Mucosa of stomach (tissue), 1 donor: ENCODE measurements around the gene BBS4.

Experiments
- H3K27me3 ChIP-seq: one replicate; pipeline ENCODE4 v1.7.0; 2013; ENCODE audit warnings: mild to moderate bottlenecking, low read length; ENCODE audit not compliant: control insufficient read depth, insufficient read depth
- H3K36me3 ChIP-seq: one replicate; pipeline ENCODE4 v1.7.0; 2013; ENCODE audit warnings: low read length; ENCODE audit not compliant: control insufficient read depth, insufficient read depth
- H3K4me1 ChIP-seq: one replicate; pipeline ENCODE4 v1.7.0; 2013; ENCODE audit warnings: mild to moderate bottlenecking, low read length; ENCODE audit not compliant: control insufficient read depth, insufficient read depth
- H3K4me3 ChIP-seq: one replicate; pipeline ENCODE4 v1.7.0; 2013; ENCODE audit warnings: low read length
- H3K9ac ChIP-seq: one replicate; pipeline ENCODE4 v1.7.0; 2013; ENCODE audit warnings: mild to moderate bottlenecking, low read length, moderate library complexity
- H3K9me3 ChIP-seq: one replicate; pipeline ENCODE4 v1.7.0; 2013; ENCODE audit warnings: mild to moderate bottlenecking, low read length, moderate library complexity; ENCODE audit not compliant: control insufficient read depth
- donor health status: Pancreatic carcinoma.

BBS4 gene

DNA sequence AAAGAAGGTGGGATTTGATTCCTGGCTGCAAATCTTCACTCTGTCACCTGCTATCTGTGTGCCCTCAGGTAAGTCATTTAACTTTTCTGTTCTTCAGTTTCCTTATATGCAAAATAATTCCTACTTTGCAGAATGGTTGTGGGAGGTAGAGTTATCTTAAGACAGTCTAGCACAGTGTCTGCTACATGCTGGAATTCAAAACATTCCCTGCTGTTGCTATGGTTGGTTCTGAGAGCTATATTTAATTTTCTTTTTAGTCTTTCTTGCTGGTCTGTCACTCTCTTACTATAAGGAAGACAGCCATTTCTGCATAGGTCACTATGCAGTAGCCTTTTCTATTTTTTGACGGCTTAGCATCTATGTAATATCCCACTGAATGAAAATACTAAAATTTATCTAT, 101.5 kb downstream of the BBS4 start:
- Histone ChIP-seq H3K4me1 (peaks cover 8% of the 10 kb centered on the region), H3K4me3 (no peak overlapping the region), H3K27me3 (no peaks in the 10 kb centered on the region), H3K36me3 (no peaks in the 10 kb centered on the region), H3K9ac (no peak overlapping the region), H3K9me3 (no peaks in the 10 kb centered on the region)
